ENCODE measurements around the gene FANCC.

- TF ChIP-seq MAX (IDR thresholded peaks at IDR 0.05; ENCODE audit: low read depth) (no peak), CTCF (IDR thresholded peaks at IDR 0.05) (no peak), PBX3 (IDR thresholded peaks at IDR 0.05) (no peak), CHD2 (IDR thresholded peaks at IDR 0.05; ENCODE audit: low read length, partially characterized antibody) (no peak), EP300 (IDR thresholded peaks at IDR 0.05; ENCODE audit: borderline replicate concordance in 1 of 2, low read depth in 1 of 2, low read length in 1 of 2) (no peak; a peak in 1 of 4 replicates)
Observed at GRCh38 chr9:95317893-95318211, 343 bp upstream of the FANCC start.
